Endothelial cell of umbilical vein (primary cell): ENCODE data around the gene RALA. TPM values are rescaled to one million over a fixed set of nuclear protein-coding genes. Genes with fewer than 3 reads are reported as not detected.

Source experiments
- BruUV-seq: library from RNA; stranded (reverse); fragments of 400-500 nt; replicated peaks from 2 replicates; lab custom pipeline; 2021; lab: Mats Ljungman, UMichigan
- CTCF ChIA-PET: fragments of 300-600, 350-600 bp; sonication (Branson Sonifier 250); formaldehyde crosslinking; loops from one replicate; lab custom pipeline; 2021; ENCODE audit warnings: antibody characterized with exemption, inconsistent platforms; lab: Charles Lee
- POLR2A ChIA-PET: fragments of 300-600, 350-600 bp; sonication (Branson Sonifier 250); formaldehyde crosslinking; loops from one replicate; lab custom pipeline; 2021; ENCODE audit warnings: antibody characterized with exemption, inconsistent platforms; lab: Charles Lee
- DNase-seq: peaks from one replicate; pipeline ENCODE4 v3.0.0-alpha.2; 2011; ENCODE audit warnings: low read depth, low spot score
- FAIRE-seq: peaks from 2 replicates; lab custom pipeline; 2011; peaks lifted over from hg19 to GRCh38; lab: Jason Lieb, UNC
- H2AFZ ChIP-seq: 2 replicates; pipeline ENCODE4 v1.6.0; 2012; ENCODE audit warnings: low read depth, low read length, control low read depth, inconsistent platforms
- H3K27ac ChIP-seq: 2 replicates; pipeline ENCODE4 v1.5.1; 2011; ENCODE audit warnings: low read depth, mild to moderate bottlenecking, control low read depth, low read length, moderate library complexity; ENCODE audit not compliant: insufficient read depth
- H3K27me3 ChIP-seq, 2 experiments: 2 replicates each; pipeline versions ENCODE4 v1.6.0 to v1.6.1; 2011; ENCODE audit warnings: low read length in 2 of 2, mixed read lengths in 1 of 2; ENCODE audit not compliant: control insufficient read depth in 2 of 2, insufficient read depth in 2 of 2
- H3K36me3 ChIP-seq, 2 experiments: 2 replicates in 1 of 2; 3 replicates in 1 of 2; pipeline ENCODE4 v1.5.1; 2011; ENCODE audit warnings: low read length in 2 of 2, mild to moderate bottlenecking in 1 of 2, moderate library complexity in 1 of 2; ENCODE audit not compliant: control insufficient read depth in 2 of 2, insufficient read depth in 2 of 2; ENCODE audit errors: extremely low read depth in 1 of 2
- H3K4me1 ChIP-seq: 3 replicates; pipeline ENCODE4 v1.5.1; 2011; ENCODE audit warnings: mild to moderate bottlenecking, low read length; ENCODE audit not compliant: control insufficient read depth, insufficient read depth; ENCODE audit errors: extremely low read depth
- H3K4me2 ChIP-seq: 2 replicates; pipeline ENCODE4 v1.6.1; 2011; ENCODE audit warnings: low read length, control low read depth, mixed read lengths; ENCODE audit not compliant: insufficient read depth
- H3K4me3 ChIP-seq, 3 experiments: fragments of 200-600 bp in 1 of 3; sonication (generic), shearing (Covaris generic) in 1 of 3; replicated peaks in 1 of 3; 2 replicates each; pipeline ENCODE4 v1.5.1; 2011 to 2016; ENCODE audit warnings: control low read depth in 3 of 3, low read length in 3 of 3, mild to moderate bottlenecking in 2 of 3, inconsistent platforms in 1 of 3, low read depth in 1 of 3, moderate library complexity in 1 of 3; ENCODE audit not compliant: insufficient read depth in 1 of 3
- H3K79me2 ChIP-seq: 2 replicates; pipeline ENCODE4 v1.6.0; 2012; ENCODE audit warnings: low read length, inconsistent platforms; ENCODE audit not compliant: control insufficient read depth, insufficient read depth
- H3K9ac ChIP-seq: replicated peaks from 2 replicates; pipeline ENCODE3; 2011; ENCODE audit warnings: low read length, control low read depth; ENCODE audit not compliant: insufficient read depth; ENCODE audit errors: extremely low read depth
- H3K9me1 ChIP-seq: replicated peaks from 3 replicates; pipeline ENCODE4 v1.6.0; 2011; ENCODE audit warnings: mild to moderate bottlenecking, low read length; ENCODE audit not compliant: control insufficient read depth, insufficient read depth; ENCODE audit errors: extremely low read depth
- H3K9me3 ChIP-seq: replicated peaks from 2 replicates; pipeline ENCODE4 v1.5.1; 2012; ENCODE audit warnings: low read length, inconsistent platforms; ENCODE audit not compliant: control insufficient read depth, insufficient read depth
- H4K20me1 ChIP-seq: replicated peaks from 2 replicates; pipeline ENCODE3; 2011; ENCODE audit warnings: mild to moderate bottlenecking, low read length; ENCODE audit not compliant: control insufficient read depth, insufficient read depth; ENCODE audit errors: extremely low read depth
- EZH2 ChIP-seq: IDR thresholded peaks from 2 replicates; pipeline ENCODE4 v1.6.1; 2012; ENCODE audit warnings: borderline replicate concordance, low read depth, mild to moderate bottlenecking, moderate library complexity, low read length, inconsistent platforms; ENCODE audit not compliant: severe bottlenecking
- FOS ChIP-seq: IDR thresholded peaks from 2 replicates; pipeline ENCODE4 v1.6.1; 2011; ENCODE audit warnings: mild to moderate bottlenecking, low read length, moderate library complexity, borderline replicate concordance; ENCODE audit not compliant: insufficient read depth
- JUN ChIP-seq: IDR thresholded peaks from 2 replicates; pipeline ENCODE4 v1.6.1; 2011; ENCODE audit warnings: borderline replicate concordance, low read depth; ENCODE audit not compliant: insufficient read length, insufficient read depth
- MYC ChIP-seq: IDR thresholded peaks from one replicate; pipeline ENCODE4 v1.6.1; 2011; ENCODE audit warnings: mild to moderate bottlenecking, low read depth, low read length
- POLR2A ChIP-seq: IDR thresholded peaks from 2 replicates; pipeline ENCODE4 v1.6.1; 2012; ENCODE audit warnings: low read depth, mild to moderate bottlenecking, control low read depth, low read length
- dilution Hi-C: fragments of 300-500 bp; cut with MboI; formaldehyde crosslinking; loops from one replicate; pipeline ENCODE4 v1.15.0; 2019; ENCODE audit warnings: low sequenced_read_pairs; ENCODE audit not compliant: extremely low pct_ligation_motif_present
- intact Hi-C: fragments of 100-400 bp; cut with micrococcal nuclease; formaldehyde crosslinking; loops from one replicate; pipeline ENCODE4 v1.10.0; 2022
- polyA plus RNA-seq, 4 experiments: library from polyadenylated mRNA; depleted of rRNA in 3 of 4; stranded (reverse) in 3 of 4; unstranded in 1 of 4; fragments of >200 nt; gene quantifications; 2 replicates each; pipeline versions ENCODE4 v1.2.1 to v1.2.3, GENCODE V29; 2011 to 2012; ENCODE audit warnings: missing spikeins in 1 of 4
- total RNA-seq: library from RNA; stranded (reverse); gene quantifications from 2 replicates; pipeline ENCODE4 v1.2.3, GENCODE V29; 2021
- TF ChIP-seq, protein P1 (sequence below): IDR thresholded peaks from 2 replicates; pipeline ENCODE4 v1.6.1; 2011; ENCODE audit not compliant: insufficient read depth, insufficient read length
- TF ChIP-seq, protein P2 (sequence below), 2 donors: IDR thresholded peaks; 1 replicate in 1 of 2; 2 replicates in 1 of 2; pipeline ENCODE4 v1.5.1; 2011; ENCODE audit warnings: low read length in 2 of 2, mild to moderate bottlenecking in 2 of 2, moderate library complexity in 2 of 2, control low read depth in 1 of 2, inconsistent platforms in 1 of 2, low read depth in 1 of 2; ENCODE audit not compliant: insufficient read depth in 1 of 2; ENCODE audit errors: extremely low read depth in 1 of 2

RALA gene
- total and polyA plus RNA-seq, 2 donors (not counting 3 experiments of a cell fraction or from before 2014, with no cell fraction given) = 91.1 to 191 TPM

DNA sequence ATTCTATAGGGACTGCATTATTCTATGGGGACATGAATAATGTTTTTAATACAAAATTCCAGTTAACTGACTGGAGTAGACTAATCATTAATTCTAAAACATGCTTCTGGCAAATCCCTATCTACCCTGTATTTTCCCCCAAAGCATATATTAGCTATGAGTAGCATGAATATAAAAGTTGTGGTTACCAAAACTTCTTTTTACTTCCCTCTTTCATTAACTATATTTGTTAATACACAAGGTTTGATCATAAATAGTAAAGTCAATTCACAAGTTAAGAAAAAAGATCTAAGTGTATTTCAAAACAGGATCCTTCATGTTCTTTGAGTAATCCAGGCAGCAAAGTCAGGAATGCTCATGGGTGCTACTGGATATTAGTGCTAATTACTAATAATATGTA, 2.9 kb upstream of the RALA start:
- POLR2A ChIA-PET = interaction anchor here (1.9 kb wide), 1 partner anchor 40 kb away, joined by 4 read pairs; no protein-coding TSS in a partner anchor
- H3K36me3 ChIP-seq = no peaks in the 10 kb centered on the region
- DNase-seq (no peak), FAIRE-seq (no peak)
- BruUV-seq = no TSS peak
- dilution Hi-C loops (no loop called here), intact Hi-C loops (no loop called here)
- TF ChIP-seq MYC = no peak
- no peak for TF ChIP-seq POLR2A
- TF ChIP-seq JUN = no peak
- TF ChIP-seq, protein P1, sequence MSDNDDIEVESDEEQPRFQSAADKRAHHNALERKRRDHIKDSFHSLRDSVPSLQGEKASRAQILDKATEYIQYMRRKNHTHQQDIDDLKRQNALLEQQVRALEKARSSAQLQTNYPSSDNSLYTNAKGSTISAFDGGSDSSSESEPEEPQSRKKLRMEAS = no peak
- TF ChIP-seq FOS = no peak
- TF ChIP-seq, protein P2, sequence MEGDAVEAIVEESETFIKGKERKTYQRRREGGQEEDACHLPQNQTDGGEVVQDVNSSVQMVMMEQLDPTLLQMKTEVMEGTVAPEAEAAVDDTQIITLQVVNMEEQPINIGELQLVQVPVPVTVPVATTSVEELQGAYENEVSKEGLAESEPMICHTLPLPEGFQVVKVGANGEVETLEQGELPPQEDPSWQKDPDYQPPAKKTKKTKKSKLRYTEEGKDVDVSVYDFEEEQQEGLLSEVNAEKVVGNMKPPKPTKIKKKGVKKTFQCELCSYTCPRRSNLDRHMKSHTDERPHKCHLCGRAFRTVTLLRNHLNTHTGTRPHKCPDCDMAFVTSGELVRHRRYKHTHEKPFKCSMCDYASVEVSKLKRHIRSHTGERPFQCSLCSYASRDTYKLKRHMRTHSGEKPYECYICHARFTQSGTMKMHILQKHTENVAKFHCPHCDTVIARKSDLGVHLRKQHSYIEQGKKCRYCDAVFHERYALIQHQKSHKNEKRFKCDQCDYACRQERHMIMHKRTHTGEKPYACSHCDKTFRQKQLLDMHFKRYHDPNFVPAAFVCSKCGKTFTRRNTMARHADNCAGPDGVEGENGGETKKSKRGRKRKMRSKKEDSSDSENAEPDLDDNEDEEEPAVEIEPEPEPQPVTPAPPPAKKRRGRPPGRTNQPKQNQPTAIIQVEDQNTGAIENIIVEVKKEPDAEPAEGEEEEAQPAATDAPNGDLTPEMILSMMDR (IDR thresholded peaks at IDR 0.05; ENCODE audit: extremely low read depth in 1 of 2, insufficient read depth in 1 of 2, low read depth in 1 of 2, low read length in 2 of 2) = no peak
- TF ChIP-seq EZH2 = no peak
- H3K4me2 ChIP-seq = no peak overlapping the region
- H2AFZ ChIP-seq = no peak overlapping the region
- H3K79me2 ChIP-seq = peaks cover 20% of the 10 kb centered on the region
- H3K4me1 ChIP-seq = peaks cover 18% of the 10 kb centered on the region
- H3K4me3 ChIP-seq = no peak overlapping the region
- H3K27me3 ChIP-seq = no peaks in the 10 kb centered on the region
- CTCF ChIA-PET = interaction anchor here (1.4 to 10.3 kb wide), 2 partner anchors 31 to 41 kb away, joined by 3 to 138 read pairs; no protein-coding TSS in a partner anchor
- no peaks in the 10 kb centered on the region for H3K9me1 ChIP-seq
- no peaks in the 10 kb centered on the region for H3K9me3 ChIP-seq
- no peak overlapping the region for H3K27ac ChIP-seq
- H3K9ac ChIP-seq = no peak overlapping the region
- H4K20me1 ChIP-seq = no peaks in the 10 kb centered on the region
